Skeletal muscle satellite cell (primary cell): Measurements from ENCODE around the gene REPS2.
"Not testable (repeated sequence)": the region's sequence is repeated elsewhere in the genome, so short reads cannot be mapped to it uniquely, and the experiment has no call there.

ENCODE experiments used
- H3K27me3 ChIP-seq: 2 replicates; pipeline ENCODE4 v1.7.0; 2013; ENCODE audit warnings: low read length; ENCODE audit not compliant: control insufficient read depth, insufficient read depth
- H3K36me3 ChIP-seq: 2 replicates; pipeline ENCODE4 v1.7.0; 2013; ENCODE audit warnings: mild to moderate bottlenecking, control low read depth, low read length; ENCODE audit not compliant: insufficient read depth
- H3K4me1 ChIP-seq: 2 replicates; pipeline ENCODE4 v1.7.0; 2013; ENCODE audit warnings: low read length; ENCODE audit not compliant: control insufficient read depth, insufficient read depth
- H3K4me2 ChIP-seq: 2 replicates; pipeline ENCODE4 v1.7.0; 2013; ENCODE audit warnings: mild to moderate bottlenecking, low read length
- H3K4me3 ChIP-seq: 2 replicates; pipeline ENCODE4 v1.7.0; 2013; ENCODE audit warnings: low read length
- H3K9ac ChIP-seq: 2 replicates; pipeline ENCODE4 v1.7.0; 2013; ENCODE audit warnings: mild to moderate bottlenecking, low read depth, low read length, moderate library complexity
- H3K9me3 ChIP-seq: replicated peaks from 2 replicates; pipeline ENCODE4 v1.7.0; 2013; ENCODE audit warnings: mild to moderate bottlenecking, control low read depth, low read length

The REPS2 gene

DNA sequence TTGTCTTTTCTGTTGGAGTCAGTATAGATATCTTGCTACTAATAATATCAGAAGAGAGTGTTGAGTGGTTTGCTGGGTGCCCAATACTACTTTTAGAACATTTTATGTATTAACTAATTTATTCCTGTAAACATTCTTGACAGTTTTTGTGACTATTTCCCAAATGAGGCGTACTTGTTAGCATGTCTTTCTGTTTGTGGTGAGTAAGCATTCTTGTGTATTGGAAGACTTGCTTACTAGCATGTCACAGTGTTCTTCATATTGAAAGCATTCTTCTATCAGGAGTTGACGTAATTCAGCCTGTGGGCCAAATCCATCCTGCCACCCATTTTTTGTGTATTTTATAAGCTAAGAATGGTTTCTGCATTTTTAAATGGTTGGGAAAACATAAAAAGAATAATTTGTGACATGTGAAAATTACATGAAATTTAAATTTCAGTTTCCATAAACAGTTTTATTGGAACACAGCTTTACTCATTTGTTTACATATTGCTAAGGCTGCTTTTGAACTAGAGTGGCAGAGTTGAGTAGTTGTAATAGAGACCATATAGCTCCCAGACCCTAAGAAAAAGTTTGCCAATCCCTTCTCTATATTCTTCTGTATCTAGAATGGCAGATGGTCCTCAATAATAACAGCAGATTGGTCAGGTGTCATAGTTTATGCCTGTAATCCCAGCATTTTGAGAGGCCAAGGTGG is 20.4 kb downstream of the REPS2 start:
- H3K4me3 ChIP-seq: no peak overlapping the region
- no peaks in the 10 kb centered on the region for H3K4me1 ChIP-seq
- H3K27me3 ChIP-seq: peaks cover 10% of the 10 kb centered on the region
- H3K9ac ChIP-seq: no peak overlapping the region
- no peak overlapping the region for H3K4me2 ChIP-seq
- H3K9me3 ChIP-seq: no peaks in the 10 kb centered on the region
- no peaks in the 10 kb centered on the region for H3K36me3 ChIP-seq

DNA sequence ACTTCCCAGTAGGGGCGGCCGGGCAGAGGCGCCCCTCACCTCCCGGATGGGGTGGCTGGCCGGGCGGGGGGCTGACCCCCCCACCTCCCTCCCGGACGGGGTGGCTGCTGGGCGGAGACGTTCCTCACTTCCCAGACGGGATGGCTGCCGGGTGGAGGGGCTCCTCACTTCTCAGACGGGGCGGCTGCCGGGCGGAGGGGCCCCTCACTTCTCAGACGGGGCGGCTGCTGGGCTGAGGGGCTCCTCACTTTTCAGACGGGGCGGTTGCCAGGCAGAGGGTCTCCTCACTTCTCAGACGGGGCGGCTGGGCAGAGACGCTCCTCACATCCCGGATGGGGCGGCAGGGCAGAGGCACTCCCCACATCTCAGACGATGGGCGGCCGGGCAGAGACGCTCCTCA is 22.3 kb downstream of the REPS2 start:
- not testable (repeated sequence) for H3K9ac ChIP-seq, H3K4me2 ChIP-seq, H3K4me3 ChIP-seq, H3K4me1 ChIP-seq, H3K9me3 ChIP-seq, H3K36me3 ChIP-seq
- peaks cover 17% of the 10 kb centered on the region for H3K27me3 ChIP-seq

DNA sequence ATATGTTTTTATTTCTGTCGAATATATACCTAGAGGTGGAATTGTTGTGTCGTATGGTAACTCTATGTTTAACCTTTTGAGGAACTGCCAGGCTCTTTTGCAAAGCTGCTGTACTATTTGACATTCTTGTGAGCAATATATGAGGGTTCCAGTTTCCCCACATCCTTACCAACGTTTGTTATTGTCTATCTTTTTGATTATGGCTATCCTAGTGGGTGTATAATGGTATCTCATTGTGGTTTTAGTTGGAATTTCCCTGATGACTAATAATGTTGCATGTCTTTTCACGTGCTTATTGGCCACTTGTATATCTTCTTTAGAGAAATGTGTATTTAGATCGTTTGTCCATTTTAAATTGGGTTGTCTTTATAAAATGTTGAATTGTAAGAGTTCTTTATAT is 24.5 kb downstream of the REPS2 start:
- no peak overlapping the region for H3K9ac ChIP-seq
- H3K27me3 ChIP-seq: peaks cover 17% of the 10 kb centered on the region
- no peaks in the 10 kb centered on the region for H3K9me3 ChIP-seq
- H3K4me3 ChIP-seq: no peak overlapping the region
- H3K4me2 ChIP-seq: no peak overlapping the region
- H3K36me3 ChIP-seq: no peaks in the 10 kb centered on the region
- H3K4me1 ChIP-seq: no peaks in the 10 kb centered on the region

DNA sequence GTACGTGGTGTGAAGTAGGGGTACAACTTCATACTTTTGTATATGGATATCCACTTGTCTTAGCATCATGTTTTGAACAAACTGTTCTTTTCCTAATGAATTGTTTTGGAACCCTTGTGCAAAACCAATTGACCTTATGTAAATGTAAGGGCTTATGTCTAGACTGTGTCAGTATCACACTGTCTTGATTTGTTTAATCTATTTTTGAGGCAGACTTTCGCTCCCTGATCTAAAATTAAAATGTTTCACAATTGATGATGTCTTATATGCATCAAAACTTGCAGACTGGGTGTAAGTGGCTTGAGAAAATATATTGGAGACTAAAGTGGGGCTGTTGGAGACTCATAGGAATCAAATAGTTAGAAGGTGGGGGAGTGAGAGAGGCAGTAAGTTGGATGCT is 25.2 kb downstream of the REPS2 start:
- no peaks in the 10 kb centered on the region for H3K4me1 ChIP-seq
- no peak overlapping the region for H3K4me2 ChIP-seq

DNA sequence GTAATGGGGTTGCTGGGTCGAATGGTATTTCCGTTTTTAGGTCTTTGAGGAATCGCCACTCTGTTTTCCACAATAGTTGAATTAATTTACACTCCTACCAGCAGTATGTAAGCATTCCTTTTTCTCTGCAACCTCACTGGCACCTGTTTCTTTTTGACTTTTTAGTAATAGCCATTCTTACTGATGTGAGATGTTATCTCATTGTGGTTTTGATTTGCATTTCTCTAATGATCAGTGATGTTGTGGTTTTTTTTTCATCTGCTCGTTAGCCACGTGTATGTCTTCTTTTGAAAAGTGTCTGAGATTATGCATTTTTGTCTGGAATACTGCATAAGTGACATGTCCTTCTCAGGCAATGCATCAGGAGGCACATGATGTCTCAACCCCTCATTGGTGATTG is 28.8 kb downstream of the REPS2 start:
- no peaks in the 10 kb centered on the region for H3K9me3 ChIP-seq
- H3K9ac ChIP-seq: no peak overlapping the region
- no peak overlapping the region for H3K4me2 ChIP-seq

More for the DNA sequence above, 25.2 kb downstream of the REPS2 start:
- Histone ChIP-seq H3K9ac (no peak overlapping the region), H3K27me3 (peaks cover 17% of the 10 kb centered on the region), H3K4me3 (no peak overlapping the region), H3K9me3 (no peaks in the 10 kb centered on the region), H3K36me3 (no peaks in the 10 kb centered on the region)

DNA sequence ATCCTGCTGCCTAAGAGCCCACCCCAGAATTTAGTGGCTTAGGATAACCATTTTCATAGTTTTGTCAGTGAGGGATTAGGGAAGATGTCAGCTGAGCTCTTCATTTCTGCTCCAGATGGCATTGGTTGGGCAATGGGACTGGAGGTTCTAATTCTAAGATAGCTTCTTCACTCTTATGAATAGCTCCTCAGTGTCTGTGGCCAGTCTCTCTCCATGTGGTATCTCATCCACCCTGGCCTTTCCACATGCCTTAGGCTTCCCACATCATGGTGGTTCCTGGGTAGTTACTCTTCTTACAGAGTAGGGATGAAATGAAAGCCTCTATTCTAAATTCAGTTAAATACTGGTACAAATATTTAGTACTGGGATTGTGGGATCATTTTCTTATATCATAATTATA is 31.3 kb downstream of the REPS2 start:
- no peaks in the 10 kb centered on the region for H3K4me1 ChIP-seq
- H3K36me3 ChIP-seq: no peaks in the 10 kb centered on the region
- H3K9me3 ChIP-seq: no peaks in the 10 kb centered on the region
- H3K27me3 ChIP-seq: peaks cover 7% of the 10 kb centered on the region
- no peak overlapping the region for H3K4me2 ChIP-seq
- H3K9ac ChIP-seq: no peak overlapping the region
- no peak overlapping the region for H3K4me3 ChIP-seq

More for the DNA sequence above, 28.8 kb downstream of the REPS2 start:
- Histone ChIP-seq H3K27me3 (peaks cover 18% of the 10 kb centered on the region), H3K4me3 (no peak overlapping the region), H3K4me1 (no peaks in the 10 kb centered on the region), H3K36me3 (no peaks in the 10 kb centered on the region)

DNA sequence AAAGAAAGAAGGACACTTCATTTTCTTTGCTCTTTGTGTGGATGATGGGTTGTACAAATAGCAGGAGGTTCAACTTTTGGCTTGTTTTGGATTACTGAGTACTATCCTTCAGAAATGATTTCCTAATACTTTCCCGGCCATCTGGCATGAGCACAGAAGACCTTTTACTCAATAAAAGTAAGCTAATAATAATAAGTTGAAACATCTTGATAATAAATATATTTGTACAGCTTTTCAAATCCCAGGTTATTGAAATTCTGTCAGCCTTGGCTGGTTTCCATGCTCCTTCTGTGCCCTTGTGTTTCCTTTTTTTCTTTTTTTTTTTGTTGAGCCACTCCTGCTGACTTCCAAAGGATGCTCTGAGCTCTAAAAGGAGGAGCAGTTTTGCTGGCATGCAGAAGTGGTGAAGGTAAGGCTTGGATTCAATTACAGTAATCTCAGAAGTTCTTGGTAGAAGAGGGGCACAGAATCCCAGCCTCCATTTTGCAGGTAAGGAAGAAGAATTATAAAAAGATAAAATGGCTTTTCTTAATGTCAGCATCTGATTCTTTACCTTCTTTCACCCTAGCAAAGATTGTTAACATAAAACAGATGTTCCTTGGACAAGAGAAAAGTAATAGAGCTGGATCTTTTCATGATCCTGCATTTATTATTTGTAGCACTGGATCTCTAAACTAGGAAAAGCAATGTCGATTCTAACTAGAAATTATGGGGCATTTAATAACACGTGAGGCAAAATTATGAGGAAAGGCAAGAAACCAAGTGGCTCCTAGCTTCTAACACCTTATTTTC is 31.9 kb downstream of the REPS2 start:
- Histone ChIP-seq H3K9me3 (no peaks in the 10 kb centered on the region), H3K4me3 (no peak overlapping the region), H3K27me3 (peaks cover 7% of the 10 kb centered on the region), H3K9ac (no peak overlapping the region), H3K4me1 (no peaks in the 10 kb centered on the region), H3K36me3 (no peaks in the 10 kb centered on the region), H3K4me2 (no peak overlapping the region)

DNA sequence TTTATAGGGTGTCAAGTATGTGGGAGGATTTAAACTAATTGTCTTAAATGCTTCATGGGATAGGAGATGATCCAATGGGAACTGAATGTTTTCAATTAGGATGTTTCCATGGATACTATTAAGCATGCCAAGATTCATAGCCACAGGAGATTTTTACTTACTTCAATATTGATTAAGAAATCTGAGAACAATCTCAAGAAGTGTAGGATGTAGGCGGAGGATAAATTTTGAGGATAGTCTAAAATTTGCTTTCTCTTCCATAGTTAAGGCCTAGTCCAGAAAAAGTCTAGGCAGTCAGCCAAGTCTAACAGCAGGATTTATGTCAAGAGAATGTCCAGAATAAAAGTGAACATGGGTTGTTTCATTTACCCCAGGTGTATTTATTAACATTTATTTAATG is 32.8 kb downstream of the REPS2 start:
- Histone ChIP-seq H3K9me3 (no peaks in the 10 kb centered on the region), H3K4me2 (no peak overlapping the region), H3K36me3 (no peaks in the 10 kb centered on the region), H3K9ac (no peak overlapping the region), H3K27me3 (peaks cover 10% of the 10 kb centered on the region), H3K4me3 (no peak overlapping the region), H3K4me1 (no peaks in the 10 kb centered on the region)

DNA sequence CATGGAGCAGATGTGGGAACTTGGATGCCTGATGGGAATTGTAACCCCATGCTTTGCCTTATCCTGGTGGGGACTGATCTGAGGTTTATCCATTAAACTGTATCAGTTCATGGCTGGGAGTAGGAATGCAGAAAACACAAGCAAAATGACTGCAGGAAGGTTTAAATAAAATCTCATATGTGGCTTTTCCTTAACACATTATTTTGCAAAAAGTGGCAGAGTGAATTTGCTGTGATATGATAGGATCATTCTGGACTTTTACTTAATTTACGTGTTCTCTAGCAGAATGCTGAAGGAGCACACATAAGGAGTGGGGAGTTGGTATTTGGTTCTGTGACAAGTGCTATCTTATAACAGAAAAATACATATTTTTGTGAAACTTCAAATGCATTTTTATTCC is 34.8 kb downstream of the REPS2 start:
- no peaks in the 10 kb centered on the region for H3K4me1 ChIP-seq
- H3K36me3 ChIP-seq: no peaks in the 10 kb centered on the region
- H3K9ac ChIP-seq: no peak overlapping the region
- peaks cover 14% of the 10 kb centered on the region for H3K27me3 ChIP-seq
- H3K4me2 ChIP-seq: no peak overlapping the region
- H3K4me3 ChIP-seq: no peak overlapping the region
- no peaks in the 10 kb centered on the region for H3K9me3 ChIP-seq

DNA sequence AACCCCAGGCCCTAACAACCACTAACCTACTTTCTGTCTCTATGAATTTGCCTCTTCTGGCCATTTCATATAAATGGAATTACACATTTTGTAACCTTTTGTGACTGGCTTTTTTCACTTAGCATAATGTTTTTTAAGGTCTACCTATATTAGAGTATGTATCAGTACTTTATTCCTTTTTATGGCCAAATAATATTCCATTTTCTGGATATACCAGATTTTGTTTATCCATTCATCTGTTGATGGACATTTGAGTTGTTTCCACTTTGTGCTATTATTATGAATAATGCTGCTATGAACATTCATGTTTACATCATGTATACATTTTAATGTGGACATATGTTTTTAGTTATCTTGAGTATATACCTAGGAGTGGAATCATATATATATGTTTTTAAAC is 35.5 kb downstream of the REPS2 start:
- Histone ChIP-seq H3K4me1 (no peaks in the 10 kb centered on the region), H3K27me3 (peaks cover 14% of the 10 kb centered on the region), H3K4me2 (no peak overlapping the region), H3K36me3 (no peaks in the 10 kb centered on the region), H3K4me3 (no peak overlapping the region), H3K9me3 (no peaks in the 10 kb centered on the region), H3K9ac (no peak overlapping the region)

DNA sequence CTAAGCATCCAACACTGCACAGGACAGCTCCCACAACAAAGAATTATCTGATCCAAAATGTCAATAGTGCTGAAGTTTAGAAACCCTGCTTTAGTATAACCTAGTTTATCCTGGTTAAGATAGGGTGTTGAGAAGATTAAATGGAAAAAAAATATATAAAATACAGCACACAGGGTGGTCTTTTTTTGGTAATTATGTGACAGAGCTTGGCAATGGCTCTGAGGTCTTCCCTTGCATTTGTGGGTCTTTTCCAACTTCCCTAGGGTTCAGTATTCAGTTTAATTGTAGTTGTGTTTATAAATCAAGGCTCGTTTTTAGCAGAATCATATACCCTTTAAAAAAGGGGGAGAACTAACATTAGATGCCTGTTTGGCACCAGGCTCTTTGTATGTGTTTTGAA is 36.6 kb downstream of the REPS2 start:
- Histone ChIP-seq H3K9me3 (no peaks in the 10 kb centered on the region), H3K9ac (no peak overlapping the region), H3K4me2 (no peak overlapping the region), H3K27me3 (peaks cover 14% of the 10 kb centered on the region), H3K4me1 (no peaks in the 10 kb centered on the region), H3K4me3 (no peak overlapping the region), H3K36me3 (no peaks in the 10 kb centered on the region)

DNA sequence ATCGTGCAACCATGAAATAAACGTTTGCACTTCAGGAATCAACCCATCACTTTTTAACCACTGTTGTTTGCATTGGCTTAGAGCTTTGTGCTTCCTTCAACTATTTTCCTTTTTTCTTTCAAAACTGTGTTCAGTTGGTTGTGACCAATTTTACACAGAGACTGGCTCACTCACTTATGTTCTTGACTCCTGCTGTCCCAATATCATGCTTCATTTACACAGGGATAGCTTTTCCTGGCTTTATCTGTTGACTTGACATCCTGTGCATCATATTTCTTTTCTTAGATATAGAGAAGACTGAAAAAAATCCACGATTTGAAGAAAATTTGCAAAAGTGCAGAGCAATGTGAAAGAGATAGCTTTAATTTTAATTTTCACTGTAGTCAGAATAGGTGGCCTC is 38.8 kb downstream of the REPS2 start:
- no peaks in the 10 kb centered on the region for H3K9me3 ChIP-seq
- no peaks in the 10 kb centered on the region for H3K4me1 ChIP-seq
- H3K4me3 ChIP-seq: no peak overlapping the region
- H3K9ac ChIP-seq: no peak overlapping the region
- no peak overlapping the region for H3K4me2 ChIP-seq
- no peaks in the 10 kb centered on the region for H3K36me3 ChIP-seq
- H3K27me3 ChIP-seq: peaks cover 12% of the 10 kb centered on the region
